ENCODE measurements around the gene SPINT2.

DNA sequence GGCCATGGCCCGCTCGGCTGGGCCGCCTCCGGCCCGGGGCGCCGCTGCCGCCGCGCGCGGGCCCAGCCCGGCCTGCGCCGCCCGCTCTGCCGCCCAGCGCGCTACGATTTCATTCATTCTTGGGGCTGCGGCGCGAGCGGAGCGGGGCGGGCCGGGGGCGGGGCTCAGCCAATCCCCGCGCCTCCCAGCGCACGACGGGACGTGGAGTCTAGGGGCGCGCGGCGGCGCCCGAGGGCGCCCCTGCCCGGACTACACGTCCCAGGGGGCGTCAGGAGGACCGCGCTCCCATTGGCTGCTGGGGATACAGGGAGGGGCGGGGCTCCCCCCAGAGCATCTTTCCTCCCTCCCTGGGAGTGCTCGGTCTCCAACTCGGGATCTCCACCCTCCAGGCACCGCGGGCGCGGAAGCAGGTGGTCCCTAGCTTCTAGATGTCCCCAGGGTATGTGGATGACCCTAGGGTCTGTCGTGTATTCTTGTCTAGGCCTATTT, 34.7 kb upstream of the SPINT2 start:
- TF ChIP-seq, protein P1, sequence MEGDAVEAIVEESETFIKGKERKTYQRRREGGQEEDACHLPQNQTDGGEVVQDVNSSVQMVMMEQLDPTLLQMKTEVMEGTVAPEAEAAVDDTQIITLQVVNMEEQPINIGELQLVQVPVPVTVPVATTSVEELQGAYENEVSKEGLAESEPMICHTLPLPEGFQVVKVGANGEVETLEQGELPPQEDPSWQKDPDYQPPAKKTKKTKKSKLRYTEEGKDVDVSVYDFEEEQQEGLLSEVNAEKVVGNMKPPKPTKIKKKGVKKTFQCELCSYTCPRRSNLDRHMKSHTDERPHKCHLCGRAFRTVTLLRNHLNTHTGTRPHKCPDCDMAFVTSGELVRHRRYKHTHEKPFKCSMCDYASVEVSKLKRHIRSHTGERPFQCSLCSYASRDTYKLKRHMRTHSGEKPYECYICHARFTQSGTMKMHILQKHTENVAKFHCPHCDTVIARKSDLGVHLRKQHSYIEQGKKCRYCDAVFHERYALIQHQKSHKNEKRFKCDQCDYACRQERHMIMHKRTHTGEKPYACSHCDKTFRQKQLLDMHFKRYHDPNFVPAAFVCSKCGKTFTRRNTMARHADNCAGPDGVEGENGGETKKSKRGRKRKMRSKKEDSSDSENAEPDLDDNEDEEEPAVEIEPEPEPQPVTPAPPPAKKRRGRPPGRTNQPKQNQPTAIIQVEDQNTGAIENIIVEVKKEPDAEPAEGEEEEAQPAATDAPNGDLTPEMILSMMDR (IDR thresholded peaks at IDR 0.05; ENCODE audit: low read length) = no peak
- no peak for TF ChIP-seq EZH2 (IDR thresholded peaks at IDR 0.05; ENCODE audit: borderline replicate concordance, low read length)

Data from OCI-LY1 (cell line).